Cardiac muscle cell (in vitro differentiated cells and primary cell): Measurements from ENCODE around the gene CLIP2. TPM values are rescaled to one million over a fixed set of nuclear protein-coding genes. Genes with fewer than 3 reads are reported as not detected.
"Not testable (repeated sequence)": the region's sequence is repeated elsewhere in the genome, so short reads cannot be mapped to it uniquely, and the experiment has no call there.

Experiments used
- DNase-seq, 2 donors: peaks; one replicate each; pipeline versions ENCODE4 v3.0.0 to v3.0.0-alpha.2; 2010 to 2017; ENCODE audit warnings: low read depth in 1 of 2, low spot score in 1 of 2
- H3K27ac ChIP-seq: fragments of 200-600 bp; sonication (generic); 2 replicates; pipeline ENCODE4 v1.5.1; 2016
- H3K27me3 ChIP-seq: fragments of 200-600 bp; sonication (generic); 2 replicates; pipeline ENCODE4 v1.6.0; 2016; ENCODE audit warnings: control low read depth
- H3K36me3 ChIP-seq: fragments of 200-600 bp; sonication (generic); 2 replicates; pipeline ENCODE4 v1.5.1; 2016; ENCODE audit warnings: control low read depth
- H3K4me1 ChIP-seq: fragments of 200-600 bp; sonication (generic); 2 replicates; pipeline ENCODE4 v1.8.1; 2017; ENCODE audit warnings: low read depth, mild to moderate bottlenecking, mixed run types
- H3K4me3 ChIP-seq: fragments of 200-600 bp; sonication (generic); 2 replicates; pipeline ENCODE4 v1.5.1; 2016; ENCODE audit warnings: mild to moderate bottlenecking
- H3K9me3 ChIP-seq: fragments of 200-600 bp; sonication (generic); 2 replicates; pipeline ENCODE4 v1.5.1; 2017; ENCODE audit warnings: low read depth, mild to moderate bottlenecking, control low read depth
- CTCF ChIP-seq: IDR thresholded peaks from 2 replicates; pipeline ENCODE4 v1.5.1; 2012; ENCODE audit warnings: low read depth, mild to moderate bottlenecking, low read length
- polyA plus RNA-seq: library from polyadenylated mRNA; unstranded; fragments of >200 nt; fragmentation: Nextera tagmentation; extraction: Ambion mirVana; gene quantifications from 2 replicates; pipeline ENCODE4 v1.2.1, GENCODE V29; 2016
- total RNA-seq: library from RNA; depleted of rRNA; stranded (reverse); fragments of >200 nt; gene quantifications from 2 replicates; pipeline ENCODE4 v1.2.3, GENCODE V29; 2016

CLIP2 gene
- total and polyA plus RNA-seq, 2 experiments from 2014 or later: 11.1 to 20.0 TPM

GRCh38 chr7:74312418-74313028 is 23.3 kb downstream of the CLIP2 start:
- Histone ChIP-seq H3K9me3 (no peaks in the 10 kb centered on the region), H3K27ac (no peak overlapping the region), H3K27me3 (no peaks in the 10 kb centered on the region), H3K4me3 (no peak overlapping the region), H3K4me1 (no peaks in the 10 kb centered on the region), H3K36me3 (no peaks in the 10 kb centered on the region)
- no peak for DNase-seq
- TF ChIP-seq CTCF: no peak

- DNase-seq, H3K4me3 ChIP-seq, H3K27me3 ChIP-seq, H3K9me3 ChIP-seq, H3K27ac ChIP-seq, H3K36me3 ChIP-seq, H3K4me1 ChIP-seq: not testable (repeated sequence)
Observed at GRCh38 chr7:74315891-74316290, 26.7 kb downstream of the CLIP2 start.

GRCh38 chr7:74317146-74317782 is 28.1 kb downstream of the CLIP2 start:
- no peak for TF ChIP-seq CTCF
- no peak for DNase-seq
- Histone ChIP-seq H3K36me3 (no peaks in the 10 kb centered on the region), H3K9me3 (no peaks in the 10 kb centered on the region), H3K27me3 (no peaks in the 10 kb centered on the region), H3K27ac (no peak overlapping the region), H3K4me3 (no peak overlapping the region), H3K4me1 (no peaks in the 10 kb centered on the region)

- Histone ChIP-seq H3K4me1 (no peaks in the 10 kb centered on the region), H3K27ac (no peak overlapping the region), H3K36me3 (no peaks in the 10 kb centered on the region), H3K27me3 (no peaks in the 10 kb centered on the region), H3K4me3 (no peak overlapping the region), H3K9me3 (no peaks in the 10 kb centered on the region)
- TF ChIP-seq CTCF: no peak
- no peak for DNase-seq
Observed at GRCh38 chr7:74318043-74318442, 28.8 kb downstream of the CLIP2 start.

- no peaks in the 10 kb centered on the region for H3K4me1 ChIP-seq
- H3K27me3 ChIP-seq: no peaks in the 10 kb centered on the region
Observed at GRCh38 chr7:74320645-74321221, 31.5 kb downstream of the CLIP2 start.

GRCh38 chr7:74322892-74323291 is 33.7 kb downstream of the CLIP2 start:
- DNase-seq, H3K4me3 ChIP-seq, H3K27ac ChIP-seq, H3K36me3 ChIP-seq, H3K27me3 ChIP-seq, H3K9me3 ChIP-seq, H3K4me1 ChIP-seq: not testable (repeated sequence)

More at GRCh38 chr7:74320645-74321221, 31.5 kb downstream of the CLIP2 start:
- H3K4me3 ChIP-seq: no peak overlapping the region
- no peak for DNase-seq
- H3K27ac ChIP-seq: no peak overlapping the region
- no peaks in the 10 kb centered on the region for H3K9me3 ChIP-seq
- TF ChIP-seq CTCF: no peak
- no peaks in the 10 kb centered on the region for H3K36me3 ChIP-seq
